Caco-2 (cell line): ENCODE data around the gene HEXB. TPM values are rescaled to one million over a fixed set of nuclear protein-coding genes. Genes with fewer than 3 reads are reported as not detected.

ENCODE experiments used
- BruUV-seq: library from RNA; stranded (reverse); fragments of 400-500 nt; replicated peaks from 2 replicates; lab custom pipeline; 2021; lab: Mats Ljungman, UMichigan
- CTCF ChIA-PET: fragments of 300-600 bp; sonication (Branson Sonifier 250); formaldehyde crosslinking; loops from one replicate; lab custom pipeline; 2022; ENCODE audit warnings: antibody characterized with exemption; lab: Charles Lee
- POLR2A ChIA-PET: fragments of 300-600 bp; sonication (Branson Sonifier 250); formaldehyde crosslinking; loops from one replicate; lab custom pipeline; 2022; ENCODE audit warnings: antibody characterized with exemption; lab: Charles Lee
- DNase-seq, 2 experiments: peaks; one replicate each; pipeline versions ENCODE4 v3.0.0 to v3.0.0-alpha.2; 2020 to 2022
- H3K27me3 ChIP-seq: replicated peaks from 2 replicates; pipeline ENCODE4 v1.6.0; 2011; ENCODE audit warnings: low read length; ENCODE audit not compliant: control insufficient read depth, insufficient read depth
- H3K36me3 ChIP-seq: 2 replicates; pipeline ENCODE4 v1.5.1; 2011; ENCODE audit warnings: low read length; ENCODE audit not compliant: control insufficient read depth, insufficient read depth
- H3K4me1 ChIP-seq: fragments of 250-450 bp; sonication (Bioruptor Pico); 2 replicates; pipeline ENCODE4 v1.5.1; 2020; ENCODE audit warnings: mild to moderate bottlenecking
- H3K4me3 ChIP-seq: 2 replicates; pipeline ENCODE4 v1.5.1; 2011; ENCODE audit warnings: low read depth, mild to moderate bottlenecking, control low read depth, low read length
- H3K9me3 ChIP-seq: fragments of 250-450 bp; sonication (Bioruptor Pico); 2 replicates; pipeline ENCODE4 v1.5.1; 2020; ENCODE audit warnings: mild to moderate bottlenecking, moderate library complexity
- H3K27ac Mint-ChIP-seq: one replicate; pipeline ENCODE4 v1.8.0; 2022; ENCODE audit warnings: mixed read lengths; ENCODE audit not compliant: unreplicated experiment
- H3K27me3 Mint-ChIP-seq: one replicate; pipeline ENCODE4 v1.8.0; 2022; ENCODE audit warnings: mixed read lengths; ENCODE audit not compliant: insufficient read depth, unreplicated experiment
- H3K36me3 Mint-ChIP-seq: one replicate; pipeline ENCODE4 v1.8.0; 2022; ENCODE audit warnings: mild to moderate bottlenecking, mixed read lengths; ENCODE audit not compliant: insufficient read depth, unreplicated experiment
- H3K4me1 Mint-ChIP-seq: one replicate; pipeline ENCODE4 v1.8.0; 2022; ENCODE audit warnings: low read depth, mixed read lengths; ENCODE audit not compliant: unreplicated experiment
- H3K4me3 Mint-ChIP-seq: one replicate; pipeline ENCODE4 v1.8.0; 2022; ENCODE audit warnings: mild to moderate bottlenecking, moderate library complexity, mixed read lengths; ENCODE audit not compliant: unreplicated experiment
- H3K9me3 Mint-ChIP-seq: one replicate; pipeline ENCODE4 v1.8.0; 2022; ENCODE audit warnings: mixed read lengths; ENCODE audit not compliant: unreplicated experiment
- intact Hi-C: fragments of 100-400 bp; cut with micrococcal nuclease; formaldehyde crosslinking; loops from one replicate; pipeline ENCODE4 v1.10.0; 2022; ENCODE audit not compliant: unreplicated experiment
- total RNA-seq: library from RNA; stranded (reverse); gene quantifications from 2 replicates; pipeline ENCODE4 v1.2.3, GENCODE V29; 2022
- TF ChIP-seq, protein P1 (sequence below), 2 experiments: fragments of 200-600 bp in 1 of 2; IDR thresholded peaks; 1 replicate in 1 of 2; 2 replicates in 1 of 2; pipeline versions ENCODE4 v1.5.1 to v1.8.0; 2011 to 2022; ENCODE audit warnings: antibody characterized with exemption in 1 of 2, control low read depth in 1 of 2, inconsistent platforms in 1 of 2, low read depth in 1 of 2, low read length in 1 of 2, mild to moderate bottlenecking in 1 of 2, moderate library complexity in 1 of 2; ENCODE audit not compliant: insufficient read depth in 1 of 2, severe bottlenecking in 1 of 2, unreplicated experiment in 1 of 2

Gene HEXB
- total RNA-seq, 1 experiment from 2014 or later: 217 TPM

GRCh38 chr5:74643111-74643562, 41.9 kb upstream of the HEXB start:
- Mint-ChIP-seq H3K4me1 (peaks cover 17% of the 10 kb centered on the region), H3K4me3 (peak overlapping the region; percentile 30), H3K27me3 (no peaks in the 10 kb centered on the region), H3K27ac (peak overlapping the region; percentile 93), H3K36me3 (peaks cover 38% of the 10 kb centered on the region), H3K9me3 (no peaks in the 10 kb centered on the region)
- no TSS peak for BruUV-seq
- ChIA-PET CTCF (interaction anchor here (0.6 kb wide), 2 partner anchors 659 to 732 kb away, joined by 3 to 4 read pairs; no protein-coding TSS in a partner anchor), POLR2A (interaction anchor here (1.0 kb wide), 1 partner anchor 616 kb away, joined by 3 read pairs; no protein-coding TSS in a partner anchor)
- H3K4me3 ChIP-seq: no peak overlapping the region
- H3K36me3 ChIP-seq: no peaks in the 10 kb centered on the region
- H3K27me3 ChIP-seq: no peaks in the 10 kb centered on the region
- H3K4me1 ChIP-seq: peaks cover 19% of the 10 kb centered on the region
- DNase-seq: peak; percentile 55 to 66
- TF ChIP-seq, protein P1, sequence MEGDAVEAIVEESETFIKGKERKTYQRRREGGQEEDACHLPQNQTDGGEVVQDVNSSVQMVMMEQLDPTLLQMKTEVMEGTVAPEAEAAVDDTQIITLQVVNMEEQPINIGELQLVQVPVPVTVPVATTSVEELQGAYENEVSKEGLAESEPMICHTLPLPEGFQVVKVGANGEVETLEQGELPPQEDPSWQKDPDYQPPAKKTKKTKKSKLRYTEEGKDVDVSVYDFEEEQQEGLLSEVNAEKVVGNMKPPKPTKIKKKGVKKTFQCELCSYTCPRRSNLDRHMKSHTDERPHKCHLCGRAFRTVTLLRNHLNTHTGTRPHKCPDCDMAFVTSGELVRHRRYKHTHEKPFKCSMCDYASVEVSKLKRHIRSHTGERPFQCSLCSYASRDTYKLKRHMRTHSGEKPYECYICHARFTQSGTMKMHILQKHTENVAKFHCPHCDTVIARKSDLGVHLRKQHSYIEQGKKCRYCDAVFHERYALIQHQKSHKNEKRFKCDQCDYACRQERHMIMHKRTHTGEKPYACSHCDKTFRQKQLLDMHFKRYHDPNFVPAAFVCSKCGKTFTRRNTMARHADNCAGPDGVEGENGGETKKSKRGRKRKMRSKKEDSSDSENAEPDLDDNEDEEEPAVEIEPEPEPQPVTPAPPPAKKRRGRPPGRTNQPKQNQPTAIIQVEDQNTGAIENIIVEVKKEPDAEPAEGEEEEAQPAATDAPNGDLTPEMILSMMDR (IDR thresholded peaks at IDR 0.05; ENCODE audit: insufficient read depth in 1 of 2, low read depth in 1 of 2, low read length in 1 of 2, severe bottlenecking in 1 of 2, unreplicated experiment in 1 of 2): no peak
- intact Hi-C loops: loop anchor here (2.0 to 5.0 kb wide), 2 partner anchors 141 to 514 kb away; no protein-coding TSS in a partner anchor
- H3K9me3 ChIP-seq: no peaks in the 10 kb centered on the region

DNA sequence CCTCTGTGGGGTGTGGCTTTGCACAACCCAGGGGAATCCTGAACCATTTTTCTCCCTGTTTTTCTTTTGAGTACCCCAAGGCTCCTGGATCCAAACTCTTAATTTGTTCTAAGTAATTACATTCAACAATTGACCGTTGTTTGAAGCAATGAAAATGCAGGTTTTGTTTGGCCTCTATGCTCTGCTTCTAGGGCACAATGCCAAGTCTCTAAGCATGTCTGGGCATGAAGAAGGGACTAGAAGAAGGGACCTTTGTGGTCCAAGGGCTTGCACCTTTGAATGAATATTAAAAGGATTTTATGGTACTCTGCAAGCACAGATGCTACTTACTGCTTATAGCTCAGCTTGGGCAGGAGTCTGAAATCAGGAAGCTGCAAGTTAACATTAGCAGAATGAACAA, 37.9 kb upstream of the HEXB start:
- H3K9me3 Mint-ChIP-seq: no peaks in the 10 kb centered on the region
- no peak for DNase-seq
- TF ChIP-seq, protein P1 (IDR thresholded peaks at IDR 0.05; ENCODE audit: insufficient read depth in 1 of 2, low read depth in 1 of 2, low read length in 1 of 2, severe bottlenecking in 1 of 2, unreplicated experiment in 1 of 2): no peak

GRCh38 chr5:74648835-74649293, 36.2 kb upstream of the HEXB start:
- TF ChIP-seq, protein P1 (IDR thresholded peaks at IDR 0.05; ENCODE audit: insufficient read depth in 1 of 2, low read depth in 1 of 2, low read length in 1 of 2, severe bottlenecking in 1 of 2, unreplicated experiment in 1 of 2): peak; percentile 68 to 77
- H3K27ac Mint-ChIP-seq: no peak overlapping the region
- no peaks in the 10 kb centered on the region for H3K27me3 ChIP-seq
- DNase-seq: peak in 1 of 2 experiments; percentile 66
- intact Hi-C loops: loop anchor here (1.0 to 2.0 kb wide), 4 partner anchors 614 to 1058 kb away; no protein-coding TSS in a partner anchor
- no peaks in the 10 kb centered on the region for H3K9me3 ChIP-seq
- BruUV-seq: no TSS peak
- ChIA-PET CTCF (interaction anchor here (0.6 kb wide), 1 partner anchor 246 kb away, joined by 3 read pairs; no protein-coding TSS in a partner anchor), POLR2A (no interaction called here)
- no peak overlapping the region for H3K4me3 Mint-ChIP-seq
- no peaks in the 10 kb centered on the region for H3K9me3 Mint-ChIP-seq
- peaks cover 11% of the 10 kb centered on the region for H3K4me1 Mint-ChIP-seq
- no peak overlapping the region for H3K4me3 ChIP-seq
- H3K36me3 Mint-ChIP-seq: no peaks in the 10 kb centered on the region
- no peaks in the 10 kb centered on the region for H3K36me3 ChIP-seq
- peaks cover 7% of the 10 kb centered on the region for H3K4me1 ChIP-seq
- no peaks in the 10 kb centered on the region for H3K27me3 Mint-ChIP-seq

More for the DNA sequence above, 37.9 kb upstream of the HEXB start:
- H3K4me1 Mint-ChIP-seq: peaks cover 19% of the 10 kb centered on the region
- no peaks in the 10 kb centered on the region for H3K36me3 Mint-ChIP-seq
- no peaks in the 10 kb centered on the region for H3K27me3 Mint-ChIP-seq
- CTCF ChIA-PET: no interaction called here
- Histone ChIP-seq H3K27me3 (no peaks in the 10 kb centered on the region), H3K36me3 (no peaks in the 10 kb centered on the region), H3K4me3 (no peak overlapping the region), H3K4me1 (peaks cover 24% of the 10 kb centered on the region), H3K9me3 (no peaks in the 10 kb centered on the region)
- intact Hi-C loops: no loop called here
- POLR2A ChIA-PET: no interaction called here
- H3K27ac Mint-ChIP-seq: no peak overlapping the region
- H3K4me3 Mint-ChIP-seq: no peak overlapping the region
- no TSS peak for BruUV-seq
